Tibial nerve (tissue), 3 donors: Measurements from ENCODE around the gene PIK3CB.

Experiments
- CTCF ChIP-seq, 5 experiments: fragments of 200-600 bp in 3 of 5; fragments of 450-650 bp in 2 of 5; sonication (generic) in 3 of 5; IDR thresholded peaks; one replicate each; pipeline ENCODE4 v1.5.1; 2016 to 2019; ENCODE audit warnings: antibody characterized with exemption in 5 of 5, mild to moderate bottlenecking in 3 of 5, moderate library complexity in 2 of 5
- POLR2A ChIP-seq, 2 donors: fragments of 450-650 bp; IDR thresholded peaks; one replicate each; pipeline ENCODE4 v1.6.1; 2017; ENCODE audit warnings: antibody characterized with exemption in 2 of 2, mild to moderate bottlenecking in 2 of 2, moderate library complexity in 2 of 2

DNA sequence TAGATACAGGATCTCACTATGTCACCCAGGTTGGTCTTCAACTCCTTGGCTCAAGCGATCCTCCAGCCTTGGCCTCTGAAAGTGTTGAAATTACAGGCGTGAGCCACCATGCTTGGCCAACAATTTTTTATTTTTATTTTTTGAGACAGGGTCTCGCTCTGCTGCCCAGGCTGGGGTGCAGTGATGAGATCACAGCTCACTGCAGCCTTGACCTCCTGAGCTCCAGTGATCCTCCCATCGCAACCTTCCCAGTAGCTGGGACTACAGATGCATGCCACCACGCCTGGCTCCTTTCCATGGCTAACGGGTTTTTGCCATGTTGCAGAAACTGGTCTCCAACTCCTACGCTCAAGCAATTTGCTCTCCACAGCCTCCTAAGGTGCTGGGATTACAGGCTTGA is 20.2 kb upstream of the PIK3CB start:
- TF ChIP-seq POLR2A (IDR thresholded peaks at IDR 0.05) (no peak), CTCF (IDR thresholded peaks at IDR 0.05) (no peak)
